HepG2 (cell line): ENCODE measurements around the gene ENAH. TPM values are rescaled to one million over a fixed set of nuclear protein-coding genes. Genes with fewer than 3 reads are reported as not detected.

Experiments
- ATAC-seq: fragments of 200-7000 bp; cut with Tn5 transposase; 3 replicates; pipeline ENCODE4 v1.9.1; 2020; ENCODE audit warnings: mild to moderate bottlenecking, moderate library complexity
- BruUV-seq: library from RNA; stranded (reverse); fragments of 400-500 nt; replicated peaks from 2 replicates; lab custom pipeline; 2021; lab: Mats Ljungman, UMichigan
- CTCF ChIA-PET: fragments of 300-600 bp; formaldehyde crosslinking; extraction: SDS; loops from one replicate; lab custom pipeline; 2021; ENCODE audit warnings: low total read pairs, inconsistent platforms, low intra/inter-chr PET ratio; lab: Yijun Ruan, JAX
- POLR2A ChIA-PET: fragments of 350-600 bp; sonication (Branson Sonifier 250); formaldehyde crosslinking; loops from one replicate; lab custom pipeline; 2020; ENCODE audit warnings: antibody characterized with exemption, inconsistent platforms; lab: Yijun Ruan, JAX
- DNase-seq: peaks from one replicate; pipeline ENCODE4 v3.0.0-alpha.2; 2015; ENCODE audit warnings: low spot score
- FAIRE-seq: peaks from 3 replicates; lab custom pipeline; 2011; peaks lifted over from hg19 to GRCh38; lab: Jason Lieb, UNC
- H2AFZ ChIP-seq: one replicate; pipeline ENCODE4 v1.6.1; 2011; ENCODE audit warnings: low read length, inconsistent platforms
- H3K27ac ChIP-seq: fragments of 300-600 bp; 3 replicates; pipeline ENCODE4 v1.8.0; 2011; ENCODE audit warnings: mixed run types, mild to moderate bottlenecking, mixed read lengths, low read length, inconsistent platforms; ENCODE audit not compliant: insufficient read depth; ENCODE audit errors: extremely low read length
- H3K27me3 ChIP-seq, 2 experiments: fragments of 200-600 bp in 1 of 2; 2 replicates in 1 of 2; 3 replicates in 1 of 2; pipeline versions ENCODE4 v1.6.0 to v1.8.0; 2011; ENCODE audit warnings: low read length in 2 of 2, mild to moderate bottlenecking in 2 of 2, moderate library complexity in 2 of 2, inconsistent platforms in 1 of 2; ENCODE audit not compliant: insufficient read depth in 2 of 2, control insufficient read depth in 1 of 2
- H3K36me3 ChIP-seq, 2 experiments: fragments of 200-600 bp in 1 of 2; replicated peaks in 1 of 2; 2 replicates in 1 of 2; 3 replicates in 1 of 2; pipeline versions ENCODE4 v1.5.1 to v1.8.0; 2011; ENCODE audit warnings: low read length in 2 of 2, inconsistent platforms in 1 of 2; ENCODE audit not compliant: insufficient read depth in 2 of 2, control insufficient read depth in 1 of 2
- H3K4me1 ChIP-seq: 2 replicates; pipeline ENCODE4 v1.5.1; 2012; ENCODE audit warnings: low read length, inconsistent platforms; ENCODE audit not compliant: insufficient read depth
- H3K4me2 ChIP-seq: 2 replicates; pipeline ENCODE4 v1.6.0; 2011; ENCODE audit warnings: low read depth, low read length, inconsistent platforms
- H3K4me3 ChIP-seq, 3 experiments: fragments of 200-600 bp in 1 of 3; sonication (generic), shearing (Covaris generic) in 1 of 3; replicated peaks in 1 of 3; 2 replicates each; pipeline ENCODE4 v1.5.1; 2011 to 2016; ENCODE audit warnings: low read length in 3 of 3, inconsistent platforms in 2 of 3, low read depth in 2 of 3, mild to moderate bottlenecking in 2 of 3, control low read depth in 1 of 3, mixed read lengths in 1 of 3; ENCODE audit not compliant: insufficient read depth in 1 of 3
- H3K79me2 ChIP-seq: one replicate; pipeline ENCODE4 v1.6.1; 2011; ENCODE audit warnings: low read length, inconsistent platforms; ENCODE audit not compliant: insufficient read depth
- H3K9ac ChIP-seq: 2 replicates; pipeline ENCODE4 v1.6.0; 2011; ENCODE audit warnings: mild to moderate bottlenecking, low read depth, low read length, inconsistent platforms; ENCODE audit not compliant: insufficient read depth
- H3K9me3 ChIP-seq: 2 replicates; pipeline ENCODE4 v1.5.1; 2012; ENCODE audit warnings: mild to moderate bottlenecking, low read length
- H4K20me1 ChIP-seq: 2 replicates; pipeline ENCODE4 v1.6.0; 2011; ENCODE audit warnings: inconsistent platforms, mild to moderate bottlenecking, low read length, moderate library complexity; ENCODE audit not compliant: insufficient read depth
- ATF3 ChIP-seq: sonication (generic); formaldehyde crosslinking; IDR thresholded peaks from 2 replicates; pipeline ENCODE4 v1.4.0; 2020; ENCODE audit warnings: missing genetic modification reagents
- FOXK1 ChIP-seq: sonication (generic); formaldehyde crosslinking; IDR thresholded peaks from 2 replicates; pipeline ENCODE4 v1.4.0; 2020; ENCODE audit warnings: low read depth, missing genetic modification reagents, borderline replicate concordance
- HMGXB3 ChIP-seq: sonication (generic); formaldehyde crosslinking; IDR thresholded peaks from 2 replicates; pipeline ENCODE4 v1.4.0; 2020; ENCODE audit warnings: missing genetic modification reagents, borderline replicate concordance
- HMGXB4 ChIP-seq, 2 experiments: sonication (generic) in 1 of 2; formaldehyde crosslinking in 1 of 2; IDR thresholded peaks; 2 replicates each; pipeline versions ENCODE4 v1.4.0 to v1.6.1; 2018 to 2020; ENCODE audit warnings: missing genetic modification reagents in 2 of 2, borderline replicate concordance in 1 of 2, low read depth in 1 of 2, mild to moderate bottlenecking in 1 of 2, missing biosample characterization in 1 of 2
- HNRNPH1 ChIP-seq: fragments of 200-400 bp; formaldehyde crosslinking; optimal IDR thresholded peaks from 2 replicates; pipeline ENCODE3; 2017; ENCODE audit warnings: mild to moderate bottlenecking, low read depth, low read length
- HNRNPK ChIP-seq: fragments of 200-400 bp; formaldehyde crosslinking; IDR thresholded peaks from 2 replicates; pipeline ENCODE4 v1.6.1; 2018; ENCODE audit warnings: low read length, low read depth, moderate library complexity, mild to moderate bottlenecking; ENCODE audit not compliant: poor library complexity, severe bottlenecking
- PREB ChIP-seq: sonication (generic); formaldehyde crosslinking; IDR thresholded peaks from 2 replicates; pipeline ENCODE4 v1.4.0; 2020; ENCODE audit warnings: missing genetic modification reagents
- SMC3 ChIP-seq: IDR thresholded peaks from 2 replicates; pipeline ENCODE4 v1.6.1; 2011; ENCODE audit warnings: low read length, improper control_type of control experiment
- SOX6 ChIP-seq, 2 experiments: fragments of 450-650 bp in 1 of 2; sonication (generic) in 1 of 2; formaldehyde crosslinking in 1 of 2; IDR thresholded peaks; 2 replicates each; pipeline versions ENCODE4 v1.4.0 to v1.6.1; 2017 to 2020; ENCODE audit warnings: antibody characterized with exemption in 1 of 2, mild to moderate bottlenecking in 1 of 2, missing genetic modification reagents in 1 of 2
- STAG1 ChIP-seq: sonication (generic); formaldehyde crosslinking; IDR thresholded peaks from 2 replicates; pipeline ENCODE4 v1.4.0; 2020; ENCODE audit warnings: missing genetic modification reagents
- TEAD3 ChIP-seq: optimal IDR thresholded peaks from 2 replicates; pipeline ENCODE3; 2016; ENCODE audit warnings: borderline replicate concordance
- ZNF274 ChIP-seq: sonication (generic); formaldehyde crosslinking; IDR thresholded peaks from 2 replicates; pipeline ENCODE4 v1.5.1; 2020; ENCODE audit warnings: mild to moderate bottlenecking, missing genetic modification reagents
- ZNF44 ChIP-seq: sonication (generic); formaldehyde crosslinking; IDR thresholded peaks from 2 replicates; pipeline ENCODE4 v1.5.1; 2020; ENCODE audit warnings: mild to moderate bottlenecking, missing genetic modification reagents
- WGBS: methylation state at CpG from one replicate; pipeline ENCODE4 v1.1.6; 2017; ENCODE audit warnings: low lambda C conversion rate; 5-methylcytosine and 5-hydroxymethylcytosine counted together
- in situ Hi-C: cut with HindIII; loops from 2 replicates; pipeline ENCODE4 v1.10.0; 2017; ENCODE audit warnings: low pct_unique_long_range_greater_than_20kb; ENCODE audit not compliant: extremely low pct_ligation_motif_present
- intact Hi-C: fragments of 100-400 bp; cut with micrococcal nuclease; formaldehyde crosslinking; loops from one replicate; pipeline ENCODE4 v1.10.0; 2022; ENCODE audit not compliant: unreplicated experiment
- polyA plus RNA-seq, 8 experiments: library from polyadenylated mRNA; depleted of rRNA in 3 of 8; stranded (reverse) in 7 of 8; unstranded in 1 of 8; fragments of >200 nt; fragmentation: Illumina TruSeq in 4 of 8; extraction: Trizol in 4 of 8; gene quantifications; 2 replicates each; pipeline versions ENCODE4 v1.2.1 to v1.2.3, GENCODE V29; 2011 to 2016; ENCODE audit warnings: low read depth in 4 of 8, missing spikeins in 1 of 8, mixed read lengths in 1 of 8; ENCODE audit not compliant: insufficient read depth in 1 of 8
- total RNA-seq, 5 experiments: library from RNA; depleted of rRNA; stranded (reverse); fragments of >200 nt; fragmentation: Illumina TruSeq; extraction: Trizol; gene quantifications; 2 replicates each; pipeline ENCODE4 v1.2.3, GENCODE V29; 2016; ENCODE audit warnings: low read depth in 1 of 5

ENAH gene
- total and polyA plus RNA-seq, 2 of the 13 experiments (the other 11 are each of a cell fraction or from before 2014, with no cell fraction given) = 22.1 to 58.3 TPM

GRCh38 chr1:225437710-225438437, 215.0 kb downstream of the ENAH start:
- no peak overlapping the region for H3K4me3 ChIP-seq
- CTCF ChIA-PET = no interaction called here
- no peak overlapping the region for H3K9ac ChIP-seq
- peaks cover 0 to 1% of the 10 kb centered on the region in 2 experiments; a peak in 1 of 5 replicates for H3K27me3 ChIP-seq
- H3K27ac ChIP-seq = no peak overlapping the region
- FAIRE-seq (no peak), DNase-seq (no peak), ATAC-seq (no peak)
- POLR2A ChIA-PET = no interaction called here
- H3K79me2 ChIP-seq = no peaks in the 10 kb centered on the region
- H3K4me1 ChIP-seq = peaks cover 47% of the 10 kb centered on the region
- no TSS peak for BruUV-seq
- H3K9me3 ChIP-seq = no peaks in the 10 kb centered on the region
- no peak overlapping the region for H2AFZ ChIP-seq
- no peaks in the 10 kb centered on the region for H3K36me3 ChIP-seq
- 68% methylated on average over 5 of the region's 5 CpGs for WGBS
- H4K20me1 ChIP-seq = no peaks in the 10 kb centered on the region
- H3K4me2 ChIP-seq = no peak overlapping the region
- intact Hi-C loops = no loop called here
- in situ Hi-C loops = no loop called here
- no peak for TF ChIP-seq HNRNPK
- peak; percentile 25; the same call in 1 of the 2 replicates for TF ChIP-seq SMC3
- TF ChIP-seq PREB (CRISPR knock-in tag) = no peak
- no peak for TF ChIP-seq ZNF274 (CRISPR knock-in tag)
- TF ChIP-seq HNRNPH1 = no peak
- TF ChIP-seq HMGXB3 = no peak
- TF ChIP-seq TEAD3 (CRISPR knock-in tag) = no peak
- TF ChIP-seq SOX6 (IDR thresholded peaks at IDR 0.05) = no peak
- TF ChIP-seq SOX6 (CRISPR knock-in tag; IDR thresholded peaks at IDR 0.05) = no peak
- no peak for TF ChIP-seq ATF3 (CRISPR knock-in tag)
- no peak for TF ChIP-seq HMGXB4 (CRISPR knock-in tag; IDR thresholded peaks at IDR 0.05; ENCODE audit: borderline replicate concordance in 1 of 2, low read depth in 1 of 2)
- 0 out of 2 replicates have a peak, but pooled peaks have one; percentile 22 for TF ChIP-seq STAG1 (CRISPR knock-in tag)
- TF ChIP-seq FOXK1 (CRISPR knock-in tag) = no peak
- no peak for TF ChIP-seq ZNF44 (CRISPR knock-in tag)
